CD4-positive, alpha-beta T cell treated with Interleukin-6 at 100 ng/mL for 8 hours (primary cell): Measurements from ENCODE around the gene PRSS27.
"Not testable (repeated sequence)": the region's sequence is repeated elsewhere in the genome, so short reads cannot be mapped to it uniquely, and the experiment has no call there.

Experiments
- DNase-seq: peaks from one replicate; pipeline ENCODE4 v3.0.0-alpha.2; 2020; ENCODE audit warnings: mixed read lengths, low spot score

Gene PRSS27

GRCh38 chr16:2724088-2724676 is 4.2 kb upstream of the PRSS27 start:
- DNase-seq: no peak

GRCh38 chr16:2721634-2722173 is 1.7 kb upstream of the PRSS27 start:
- DNase-seq: not testable (repeated sequence)

DNA sequence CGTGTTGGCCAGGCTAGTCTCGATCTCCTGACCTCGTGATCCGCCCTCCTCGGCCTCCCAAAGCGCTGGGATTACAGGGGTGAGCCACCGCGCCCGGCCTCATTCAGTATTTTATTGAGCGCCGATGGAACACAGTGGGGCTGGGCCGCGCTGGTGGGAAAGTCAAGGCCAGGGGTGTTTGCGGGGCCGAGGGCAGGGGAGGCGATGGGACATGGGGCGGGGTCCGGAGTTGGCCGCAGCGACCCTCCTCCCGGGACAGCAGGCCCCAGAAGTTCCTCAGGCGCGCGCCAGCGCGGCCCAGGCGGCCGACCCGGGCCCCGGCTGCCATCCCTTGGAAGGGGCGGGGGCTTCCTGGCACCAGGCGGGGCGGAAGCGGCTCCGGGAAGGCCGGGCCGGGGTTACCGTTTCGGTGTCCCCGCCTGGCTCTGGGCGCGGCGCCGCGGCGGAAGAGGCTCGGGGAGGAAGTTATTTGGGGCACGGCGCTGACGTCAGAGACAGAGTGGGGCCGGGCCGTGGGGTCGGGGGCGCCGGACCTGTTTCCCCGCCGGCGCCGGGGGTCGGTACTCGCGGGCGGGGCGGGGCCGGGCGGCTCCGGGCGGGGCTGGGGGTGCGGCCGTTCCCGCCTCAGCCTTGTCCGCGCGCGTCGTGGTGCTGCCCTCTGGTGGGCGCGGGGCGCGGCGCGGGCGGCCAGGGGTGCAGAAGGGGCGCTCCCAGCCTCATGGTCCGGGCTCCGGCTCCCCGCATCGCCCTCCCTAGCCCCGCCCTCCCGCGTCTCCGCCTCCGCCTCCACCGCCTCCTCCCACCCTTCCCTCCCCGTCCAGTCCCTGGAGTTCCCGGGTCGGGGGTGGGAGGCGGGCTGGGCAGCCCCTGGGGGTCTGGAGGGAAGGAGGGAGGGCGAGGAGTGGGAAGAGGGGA is 952 bp upstream of the PRSS27 start:
- peak; percentile 84 for DNase-seq

DNA sequence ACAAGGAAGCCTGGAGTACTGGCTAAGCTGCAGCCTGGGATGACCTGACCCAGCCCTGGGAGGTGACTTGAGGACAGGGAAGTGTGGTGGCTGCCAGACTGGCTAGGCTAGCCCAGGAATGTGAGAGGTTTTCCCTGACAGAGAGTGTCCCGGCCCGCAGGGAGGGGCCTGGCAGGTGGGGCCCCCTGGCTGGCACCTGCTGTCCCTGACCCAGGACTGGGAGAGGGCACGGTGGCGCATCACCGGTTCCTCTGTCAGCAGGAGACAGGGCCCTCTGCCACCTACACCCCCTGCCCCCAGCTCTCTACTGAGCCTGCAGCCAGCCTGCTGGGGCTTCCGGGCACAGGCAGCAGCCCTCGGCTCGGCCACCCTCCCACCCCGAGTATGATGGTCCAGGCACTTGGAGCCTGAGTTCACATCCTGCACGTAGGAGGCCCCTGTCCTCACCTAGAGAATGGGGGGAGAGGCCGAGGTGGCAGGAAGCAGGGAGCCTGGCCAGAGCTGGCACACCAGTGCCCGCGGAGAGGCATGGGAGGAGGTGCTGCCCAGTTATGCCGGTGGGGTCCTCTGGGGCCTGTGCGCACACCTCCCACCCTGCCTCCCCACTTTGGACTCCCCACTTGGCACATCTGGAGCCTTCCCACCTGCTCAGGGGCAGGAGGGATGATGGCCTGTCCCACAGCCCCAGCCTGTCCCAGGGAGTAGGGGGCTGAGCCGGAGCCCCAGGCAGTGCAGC is 528 bp downstream of the PRSS27 start:
- no peak for DNase-seq

DNA sequence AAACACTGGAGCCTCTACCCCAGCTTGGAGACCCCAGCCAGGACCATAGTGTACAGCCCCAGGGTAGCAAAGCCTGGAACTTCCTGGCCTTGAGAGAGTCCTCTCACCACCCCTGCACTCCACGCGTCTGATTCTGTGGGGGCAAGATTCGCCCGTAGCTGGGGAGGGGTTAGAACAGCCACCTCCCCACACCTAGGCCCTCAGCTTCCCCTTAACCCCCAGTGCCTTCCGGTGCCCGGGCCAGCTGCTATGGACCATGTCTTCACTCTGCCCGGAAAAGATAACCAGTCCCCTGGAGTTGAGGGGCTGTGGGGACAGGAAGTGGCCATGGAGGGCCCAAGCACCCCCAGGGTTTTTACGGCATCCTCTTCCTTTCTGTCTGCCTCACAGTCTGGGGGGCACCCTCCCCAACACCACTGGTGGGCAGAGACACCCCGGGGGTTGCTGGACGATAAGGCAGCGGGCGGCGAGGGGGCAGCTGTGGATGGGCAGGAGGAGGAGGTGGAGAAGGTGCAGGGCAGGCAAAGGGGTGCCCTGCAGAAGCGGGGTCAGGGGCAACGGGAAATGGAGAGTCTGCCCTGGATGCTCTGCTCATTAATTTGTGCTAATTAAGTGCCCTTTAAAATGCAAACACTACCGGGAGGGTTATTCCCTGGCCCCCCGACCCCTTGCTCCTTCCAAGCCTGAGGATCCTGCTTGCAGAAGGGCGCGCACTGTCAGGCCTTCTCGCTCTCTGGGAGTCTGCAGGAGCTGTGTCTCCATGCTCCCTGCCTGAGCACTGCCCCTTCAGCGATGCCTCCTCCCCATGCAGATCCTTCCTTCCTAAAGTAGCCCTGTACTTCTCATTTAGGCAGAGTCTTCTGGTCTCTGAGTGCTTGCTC is 2.4 kb downstream of the PRSS27 start:
- DNase-seq: no peak

- no peak for DNase-seq
Measured at GRCh38 chr16:2716948-2717347, 3.1 kb downstream of the PRSS27 start.

GRCh38 chr16:2715966-2716885 is 3.8 kb downstream of the PRSS27 start:
- DNase-seq: no peak

- peak; percentile 70 for DNase-seq
Measured at GRCh38 chr16:2715519-2715918, 4.5 kb downstream of the PRSS27 start.

DNA sequence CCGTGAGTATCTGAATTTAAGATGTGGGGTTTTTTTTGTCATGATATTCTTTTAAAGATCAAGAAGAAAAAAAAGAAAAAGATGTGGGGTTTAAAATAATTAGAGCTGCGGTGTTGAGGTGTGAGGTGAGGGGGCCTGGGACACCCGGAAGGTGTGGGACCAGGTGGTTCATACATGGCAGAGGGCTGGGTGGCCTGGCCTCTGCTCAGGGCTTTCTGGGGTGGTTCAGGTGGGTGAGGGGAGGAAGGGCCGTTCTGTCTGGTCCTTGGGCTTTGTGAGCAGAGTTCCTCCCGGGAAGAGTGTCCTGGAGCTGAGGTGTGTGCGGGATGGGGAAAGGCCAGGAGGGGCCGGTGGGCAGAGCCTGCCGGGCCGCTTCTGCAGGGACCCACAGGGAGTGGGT is 5.0 kb downstream of the PRSS27 start:
- DNase-seq: no peak

DNA sequence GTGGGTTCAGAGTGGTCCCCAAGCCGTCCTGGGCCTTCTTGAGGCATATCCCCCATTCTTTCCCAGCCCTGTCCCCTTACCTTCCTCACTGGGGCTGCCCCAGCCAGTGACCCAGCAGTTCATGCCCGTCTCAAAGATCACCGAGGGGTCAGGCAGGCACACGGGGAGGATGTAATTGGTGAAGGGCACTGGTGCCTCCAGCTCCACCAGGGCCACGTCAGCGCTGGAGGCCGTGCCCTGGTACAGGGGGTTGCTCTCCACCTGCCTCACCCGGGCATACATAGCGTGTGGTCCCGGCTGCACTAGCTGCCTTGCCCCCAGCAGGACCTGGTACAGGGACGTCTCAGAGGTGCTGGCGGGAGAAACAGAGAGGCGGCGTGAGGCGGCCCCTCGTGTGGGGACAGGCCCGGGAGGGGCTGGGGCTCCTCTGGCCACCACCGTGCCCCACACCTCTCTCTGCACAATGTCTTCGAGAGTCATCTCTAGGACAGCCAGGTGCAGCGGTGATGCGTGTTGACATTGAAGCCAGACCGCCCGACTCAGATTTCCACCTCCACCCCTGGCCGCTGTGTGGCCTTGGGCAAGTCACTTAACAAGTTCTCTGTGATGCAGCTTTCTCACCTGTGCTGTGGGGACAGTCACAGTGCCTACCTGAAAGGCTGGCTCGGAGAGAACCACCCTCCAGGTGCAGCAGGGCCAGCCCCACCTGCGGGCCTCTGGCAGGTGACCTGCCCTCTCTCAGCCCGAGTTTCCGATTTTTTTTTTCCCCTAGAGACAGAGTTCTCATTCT is 5.8 kb downstream of the PRSS27 start:
- no peak for DNase-seq

DNA sequence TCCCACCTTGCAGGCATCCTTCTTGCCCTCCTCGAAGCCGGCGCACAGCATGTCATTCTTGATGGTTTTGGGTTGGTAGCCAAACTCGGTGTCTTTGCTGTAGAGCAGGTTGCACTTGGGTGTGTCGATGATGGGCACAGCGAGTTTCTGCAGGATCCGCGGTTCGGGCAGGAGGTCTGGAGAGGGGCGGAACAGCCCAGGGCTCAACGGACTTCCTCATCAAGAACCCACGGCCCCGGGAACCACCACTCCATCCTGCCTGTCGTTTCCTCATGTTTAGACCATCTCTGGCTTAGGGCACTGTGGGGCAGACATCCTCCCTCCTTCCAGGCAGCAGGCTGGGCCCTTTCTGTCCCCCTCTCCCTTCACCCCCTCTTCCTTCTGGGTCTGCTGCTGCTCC is 6.5 kb downstream of the PRSS27 start:
- no peak for DNase-seq

GRCh38 chr16:2712546-2712945 is 7.5 kb downstream of the PRSS27 start:
- no peak for DNase-seq

DNA sequence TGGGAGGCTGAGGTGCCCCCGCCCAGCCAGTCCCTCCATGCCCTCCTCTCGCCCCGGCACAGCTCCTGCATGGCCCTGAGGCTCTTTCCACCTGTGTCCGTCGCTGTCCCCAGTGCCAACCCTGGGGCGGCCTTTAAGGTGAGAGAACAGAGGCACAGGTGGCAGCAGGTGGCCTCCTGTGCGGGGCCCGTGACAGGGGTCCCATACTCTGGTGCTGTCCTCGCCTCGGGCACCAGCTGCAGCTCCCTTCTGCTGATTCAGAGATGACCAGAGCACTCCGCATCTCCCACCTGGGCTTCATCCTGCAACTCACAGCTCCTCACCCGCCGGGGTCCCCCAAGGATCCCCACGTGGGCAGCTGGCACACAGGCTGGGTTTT is 8.0 kb downstream of the PRSS27 start:
- no peak for DNase-seq

DNA sequence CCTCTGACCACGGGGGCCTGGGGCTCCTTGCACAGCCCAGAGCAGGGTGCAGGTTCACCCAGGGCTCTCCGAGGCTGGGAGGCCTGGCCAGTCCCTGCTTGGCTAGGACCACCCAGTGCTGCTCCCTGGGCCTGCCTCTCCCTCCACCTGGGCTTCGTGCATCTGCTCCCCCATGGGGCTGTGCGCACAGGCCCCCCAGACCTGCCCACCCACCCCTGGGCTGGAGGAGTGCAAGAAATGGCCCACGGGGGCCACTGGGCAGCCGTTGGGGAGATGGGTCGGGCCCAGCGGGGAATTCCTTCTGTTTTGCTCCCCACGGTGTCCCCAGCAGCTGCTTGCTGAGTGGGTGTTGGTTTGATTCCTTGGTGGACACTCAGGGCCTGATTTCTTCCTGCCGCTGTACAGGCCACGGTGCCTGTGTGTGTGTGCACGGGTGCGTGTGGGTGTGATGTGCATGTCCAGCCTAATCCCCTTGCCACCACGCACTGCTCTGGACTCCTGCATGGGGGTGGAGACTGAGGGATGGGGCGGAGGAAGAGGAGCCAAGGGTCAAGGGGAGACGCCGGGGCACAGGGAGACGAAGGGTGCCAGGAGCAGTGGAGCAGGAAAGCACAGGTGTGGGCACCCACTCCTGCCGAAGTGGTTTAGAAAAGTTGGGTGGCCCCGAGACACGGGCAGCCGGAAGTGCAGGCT is 8.5 kb downstream of the PRSS27 start:
- DNase-seq: no peak

- no peak for DNase-seq
Measured at GRCh38 chr16:2710711-2711231, 9.3 kb downstream of the PRSS27 start.

GRCh38 chr16:2710021-2710710 is 9.9 kb downstream of the PRSS27 start:
- no peak for DNase-seq

DNA sequence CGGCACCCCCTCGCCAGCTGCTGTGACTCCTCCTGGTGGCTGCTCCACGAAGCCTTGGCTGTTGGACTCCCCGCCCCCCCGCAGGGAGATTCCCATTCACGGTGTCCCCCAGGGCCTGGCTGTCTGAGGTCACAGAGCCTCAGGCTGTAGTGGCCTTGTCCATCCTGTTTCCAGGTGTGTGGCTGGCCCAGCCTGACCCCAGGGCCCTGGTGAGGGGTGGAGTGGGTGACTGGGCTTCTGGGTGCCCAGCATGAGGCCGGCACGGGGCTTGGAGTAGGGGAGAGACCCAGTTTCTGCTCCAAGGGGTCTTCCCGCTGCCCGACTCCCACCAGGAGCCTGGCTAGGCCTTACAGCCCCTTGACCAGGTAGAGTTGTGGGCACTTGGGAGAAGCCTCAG is 10.4 kb downstream of the PRSS27 start:
- no peak for DNase-seq

- DNase-seq: no peak
Measured at GRCh38 chr16:2708955-2709587, 11.0 kb downstream of the PRSS27 start.
